ENCODE measurements around the gene JAK2.
"Not testable (repeated sequence)": the region's sequence is repeated elsewhere in the genome, so short reads cannot be mapped to it uniquely, and the experiment has no call there.

JAK2 gene

GRCh38 chr9:5043381-5043780 is 58.3 kb downstream of the JAK2 start:
- DNase-seq, result no peak

DNA sequence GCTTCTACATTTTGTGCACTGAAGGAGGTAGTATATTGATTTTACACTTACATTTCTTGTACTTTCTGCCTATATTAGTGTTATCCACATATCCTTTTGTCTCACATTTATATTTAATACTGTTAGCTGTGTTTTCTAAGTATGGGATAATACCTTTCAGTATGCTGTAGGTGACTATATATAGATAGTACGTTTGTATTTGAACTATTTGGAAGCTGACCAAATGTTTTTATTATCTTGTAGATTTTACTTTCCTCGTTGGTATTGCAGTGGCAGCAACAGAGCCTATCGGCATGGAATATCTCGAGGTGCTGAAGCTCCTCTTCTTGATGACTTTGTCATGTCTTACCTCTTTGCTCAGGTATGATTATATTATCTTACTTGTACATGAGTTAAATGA is 59.1 kb downstream of the JAK2 start:
- DNase-seq, result no peak

GRCh38 chr9:5052838-5053237 is 67.8 kb downstream of the JAK2 start:
- no peak for DNase-seq

GRCh38 chr9:5062631-5063030 is 77.6 kb downstream of the JAK2 start:
- DNase-seq, result no peak

DNA sequence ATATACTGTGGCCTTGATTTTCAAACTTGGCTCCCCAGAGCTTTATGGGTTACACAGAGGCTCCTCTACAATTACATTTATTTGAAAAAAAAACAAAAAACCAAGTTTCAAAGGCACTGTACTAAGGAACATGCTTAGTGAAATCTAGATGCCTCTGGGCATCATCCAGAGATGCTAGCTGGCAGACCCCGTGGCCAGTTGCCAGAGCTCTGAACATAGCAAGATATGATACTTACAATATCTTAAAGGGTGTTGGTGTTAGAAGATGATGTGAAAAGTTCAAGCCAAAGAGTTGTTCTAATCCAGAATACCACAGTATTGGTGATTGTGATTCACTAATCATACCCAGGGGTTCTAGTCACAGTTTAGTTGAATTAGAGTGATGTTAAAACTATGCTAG is 87.8 kb downstream of the JAK2 start:
- no peak for DNase-seq

- DNase-seq, result no peak
Observed at GRCh38 chr9:5073701-5074100, 88.6 kb downstream of the JAK2 start.

GRCh38 chr9:5085993-5086392 is 100.9 kb downstream of the JAK2 start:
- no peak for DNase-seq

DNA sequence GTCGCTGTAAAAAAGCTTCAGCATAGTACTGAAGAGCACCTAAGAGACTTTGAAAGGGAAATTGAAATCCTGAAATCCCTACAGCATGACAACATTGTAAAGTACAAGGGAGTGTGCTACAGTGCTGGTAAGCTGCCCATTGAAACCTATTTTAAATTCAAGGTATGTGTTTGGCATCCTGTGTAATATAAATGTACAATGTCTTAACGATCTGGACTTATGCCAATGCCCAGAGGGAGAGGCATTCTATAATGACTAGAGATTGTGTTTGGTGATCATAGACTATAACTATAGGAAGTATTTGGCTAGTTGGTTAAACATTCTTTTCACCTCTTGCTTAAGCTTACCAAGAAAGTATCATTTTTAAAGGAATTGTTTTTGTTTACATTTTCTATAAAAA is 104.7 kb downstream of the JAK2 start:
- no peak for DNase-seq

DNA sequence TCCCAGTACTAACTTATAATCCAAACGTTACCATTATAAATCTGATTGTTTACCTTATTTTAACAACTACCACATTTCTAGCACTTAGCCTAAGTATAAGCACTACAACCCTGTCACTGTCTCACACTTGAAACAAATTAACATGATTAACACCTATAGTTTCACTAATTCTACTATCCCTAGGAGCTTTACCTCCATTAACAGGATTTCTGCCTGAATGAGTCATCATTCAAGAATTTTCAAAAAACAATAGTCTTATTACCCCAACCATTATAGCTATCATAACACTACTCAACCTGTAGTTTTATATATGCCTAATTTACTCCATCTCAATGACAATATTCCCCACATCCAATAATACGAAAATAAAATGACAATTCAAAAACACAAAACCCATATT is 110.7 kb downstream of the JAK2 start:
- DNase-seq, result no peak

DNA sequence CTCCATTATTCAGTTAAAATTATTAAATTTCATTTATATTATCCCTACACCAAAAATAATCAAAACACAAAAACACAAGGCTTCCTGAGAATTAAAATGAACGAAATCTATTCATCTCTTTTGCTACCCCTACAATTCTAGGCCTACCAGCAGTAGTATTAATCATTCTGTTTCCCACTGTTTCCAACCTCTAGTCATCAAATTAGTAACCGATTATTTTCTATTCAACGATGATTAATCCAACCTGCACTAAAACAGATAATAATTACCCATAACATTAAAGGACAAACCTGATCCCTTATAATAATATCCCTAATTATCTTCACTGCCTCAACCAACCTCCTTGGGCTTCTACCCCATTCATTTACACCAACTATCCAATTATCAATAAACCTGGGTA is 114.4 kb downstream of the JAK2 start:
- DNase-seq, result no peak

DNA sequence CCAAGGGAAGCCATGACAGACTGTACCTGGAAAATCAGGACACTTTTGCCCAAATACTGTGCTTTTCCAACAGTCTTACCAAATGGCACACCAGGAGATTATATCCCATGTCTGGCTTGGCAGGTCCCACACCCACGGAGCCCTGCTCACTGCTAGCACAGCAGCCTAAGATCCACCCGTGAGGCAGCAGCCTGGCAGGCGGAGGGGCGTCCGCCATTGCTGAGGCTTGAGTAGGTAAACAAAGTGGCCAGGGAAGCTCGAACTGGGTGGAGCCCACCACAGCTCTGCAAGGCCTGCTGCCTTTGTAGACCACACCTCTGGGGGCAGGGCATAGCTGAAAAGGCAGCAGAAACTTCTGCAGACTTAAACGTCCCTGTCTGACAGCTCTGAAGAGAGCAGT is 116.1 kb downstream of the JAK2 start:
- DNase-seq, result not testable (repeated sequence)

- not testable (repeated sequence) for DNase-seq
Observed at GRCh38 chr9:5106517-5106916, 121.4 kb downstream of the JAK2 start.

- DNase-seq, result no peak
Observed at GRCh38 chr9:5110867-5111681, 126.0 kb downstream of the JAK2 start.

- DNase-seq, result no peak
Observed at GRCh38 chr9:5111696-5112095, 126.6 kb downstream of the JAK2 start.

- DNase-seq, result no peak
Observed at GRCh38 chr9:5112109-5112592, 127.1 kb downstream of the JAK2 start.

- no peak for DNase-seq
Observed at GRCh38 chr9:5112646-5113045, 127.6 kb downstream of the JAK2 start.

DNA sequence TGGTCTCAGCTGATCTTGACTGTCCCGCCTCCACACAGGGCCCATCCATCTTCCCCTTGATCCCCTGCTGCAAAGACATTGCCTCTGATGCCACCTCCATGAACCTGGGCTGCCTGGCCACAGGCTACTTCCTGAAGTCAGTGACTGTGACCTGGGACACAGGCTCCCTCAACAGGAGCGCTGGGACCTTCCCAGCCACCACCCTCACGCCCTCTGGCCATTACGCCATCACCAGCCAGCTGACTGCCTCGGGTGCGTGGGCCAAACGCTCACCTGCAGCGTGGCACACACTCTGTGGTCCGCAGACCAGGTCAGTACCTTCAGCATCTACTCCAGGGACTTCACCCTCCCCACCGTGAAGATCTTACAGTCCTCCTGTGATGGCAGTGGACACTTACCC is 128.5 kb downstream of the JAK2 start:
- DNase-seq, result no peak

GRCh38 chr9:5113994-5114748 is 129.1 kb downstream of the JAK2 start:
- no peak for DNase-seq

GRCh38 chr9:5122116-5122515 is 137.0 kb downstream of the JAK2 start:
- DNase-seq, result no peak

- DNase-seq, result no peak
Observed at GRCh38 chr9:5122516-5122915, 137.4 kb downstream of the JAK2 start.

DNA sequence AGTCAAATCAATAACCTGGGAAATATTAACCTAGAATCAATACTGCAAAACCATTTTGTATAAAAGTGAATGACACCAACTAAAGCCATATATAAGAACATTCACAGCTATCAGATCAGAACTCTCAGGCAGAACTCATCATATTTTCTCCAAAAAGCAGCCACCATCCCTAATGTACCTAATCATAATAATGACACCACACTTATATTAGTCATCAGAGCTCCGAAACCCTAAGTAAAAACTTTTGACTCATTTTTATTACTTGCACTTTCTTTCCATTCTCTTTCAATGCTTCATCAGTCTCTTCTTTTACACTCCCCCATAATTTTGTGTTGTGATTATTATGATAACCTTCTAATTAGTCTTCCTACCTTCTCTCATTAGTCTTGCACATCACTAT is 155.1 kb downstream of the JAK2 start:
- DNase-seq, result no peak

GRCh38 chr9:5144217-5144616 is 159.1 kb downstream of the JAK2 start:
- no peak for DNase-seq

DNA sequence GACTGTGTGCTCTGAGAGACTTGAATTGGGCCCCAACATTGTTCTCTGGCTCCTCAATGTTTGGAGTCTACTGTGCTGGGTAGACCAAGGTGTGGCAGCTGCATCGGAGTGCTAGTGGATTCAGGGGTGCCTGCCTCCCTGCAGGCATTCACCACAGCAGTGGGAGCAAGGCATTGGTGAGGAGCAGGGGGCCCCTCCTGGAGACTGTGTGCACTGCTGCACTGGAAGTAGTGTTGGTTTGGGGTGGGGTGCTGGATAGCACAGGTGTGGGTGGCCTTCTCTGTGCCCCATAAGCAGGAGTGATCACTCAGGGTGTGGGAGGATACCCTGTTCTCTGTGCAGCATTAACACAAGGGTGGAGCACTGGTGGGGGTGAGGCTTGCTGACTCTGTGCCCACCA is 161.2 kb downstream of the JAK2 start:
- DNase-seq, result no peak
